Adrenal gland (tissue), 12 donors: ENCODE data around the gene TTLL12. TPM values are rescaled to one million over a fixed set of nuclear protein-coding genes. Genes with fewer than 3 reads are reported as not detected.

Experiments
- DNase-seq, 7 donors: peaks; one replicate each; pipeline ENCODE4 v3.0.0-alpha.2; 2019 to 2020
- H3K27ac ChIP-seq, 5 donors: fragments of 200-600 bp; sonication (generic) in 4 of 5; 1 replicate in 3 of 5; 2 replicates in 2 of 5; pipeline versions ENCODE4 v1.5.1 to v1.8.0; 2016 to 2020; ENCODE audit warnings: mild to moderate bottlenecking in 1 of 5
- H3K27me3 ChIP-seq: fragments of 200-600 bp; 2 replicates; pipeline ENCODE4 v1.8.0; 2021
- H3K36me3 ChIP-seq, 2 donors: fragments of 200-600 bp; replicated peaks in 1 of 2; 1 replicate in 1 of 2; 2 replicates in 1 of 2; pipeline versions ENCODE4 v1.5.1 to v1.8.0; 2018 to 2022
- H3K4me1 ChIP-seq, 2 donors: fragments of 200-600 bp; replicated peaks in 1 of 2; 1 replicate in 1 of 2; 2 replicates in 1 of 2; pipeline versions ENCODE4 v1.5.1 to v1.8.0; 2018 to 2021
- H3K4me3 ChIP-seq, 4 donors: fragments of 200-600 bp; sonication (generic) in 3 of 4; one replicate each; pipeline ENCODE4 v1.5.1; 2016 to 2018
- H3K9me3 ChIP-seq, 3 donors: fragments of 200-600 bp; sonication (generic) in 1 of 3; replicated peaks in 1 of 3; 1 replicate in 2 of 3; 2 replicates in 1 of 3; pipeline versions ENCODE4 v1.5.1 to v1.8.0; 2016 to 2021
- CTCF ChIP-seq, 6 experiments: fragments of 450-650 bp in 4 of 6; fragments of 200-600 bp in 2 of 6; sonication (generic) in 1 of 6; IDR thresholded peaks; 1 replicate in 5 of 6; 2 replicates in 1 of 6; pipeline versions ENCODE4 v1.5.1 to v1.8.0; 2016 to 2021; ENCODE audit warnings: antibody characterized with exemption in 6 of 6, mild to moderate bottlenecking in 2 of 6, moderate library complexity in 1 of 6
- POLR2A ChIP-seq, 2 donors: fragments of 450-650 bp; IDR thresholded peaks; one replicate each; pipeline ENCODE4 v1.6.1; 2017; ENCODE audit warnings: antibody characterized with exemption in 2 of 2, mild to moderate bottlenecking in 2 of 2, moderate library complexity in 1 of 2
- WGBS, 4 donors: extraction: QIAGEN DNeasy Blood & Tissue Kit in 2 of 4; methylation state at CpG; one replicate each; pipeline versions ENCODE4 v1.1.5 to v1.1.7; 2013 to 2017; 5-methylcytosine and 5-hydroxymethylcytosine counted together
- intact Hi-C, 2 donors: fragments of 100-400 bp; cut with DNase I; formaldehyde crosslinking; loops; one replicate each; pipeline versions ENCODE4 v1.14.1 to v1.15.0; 2022 to 2023
- polyA plus RNA-seq, 3 donors: library from polyadenylated mRNA; stranded (reverse); fragments of 200-250 nt in 2 of 3; fragments of 350-450 nt in 1 of 3; fragmentation: Illumina TruSeq in 1 of 3; extraction: RNeasy Lipid Tissue Mini Kit (QIAGEN cat#74804) in 1 of 3; gene quantifications; one replicate each; pipeline ENCODE4 v1.2.3, GENCODE V29; 2013 to 2014
- total RNA-seq, 9 donors: library from RNA; depleted of rRNA in 4 of 9; stranded (reverse); fragments of >200 nt in 4 of 9; fragments of 120-200 nt in 1 of 9; fragmentation: NEBNext Ultra II Directional in 1 of 9; extraction: Animal tissue kit (Norgen Biotek cat#: 25700) in 1 of 9; gene quantifications; one replicate each; pipeline versions ENCODE4 v1.1.0 to v1.2.4, GENCODE V29; 2013 to 2023
- donor health status: healthy with polysubstance abuse.
- donor health status: Bipolar disorder and iron deficiency.
- donor health status: DM: yes; HTN: yes; CAD: no.
- donor health status: DM: no; HTN: no; CAD: no.
- donor health status: DM: no; HTN: no; CAD: no.
- donor health status: DM: yes; HTN: yes; CAD: no.

The TTLL12 gene
- total and polyA plus RNA-seq, 12 donors, result 22.6 to 85.2 (median 59.2) TPM

- Histone ChIP-seq H3K36me3 (peaks cover 0 to 37% of the 10 kb centered on the region in 2 donors), H3K27ac (no peak overlapping the region), H3K9me3 (no peaks in the 10 kb centered on the region), H3K27me3 (no peaks in the 10 kb centered on the region), H3K4me3 (no peak overlapping the region), H3K4me1 (peaks cover 4 to 16% of the 10 kb centered on the region in 2 donors)
- DNase-seq, result no peak
- intact Hi-C loops, result no loop called here
- TF ChIP-seq POLR2A (IDR thresholded peaks at IDR 0.05) (no peak), CTCF (IDR thresholded peaks at IDR 0.05) (no peak)
- 83 to 97% (median 91%) methylated on average over 15 to 23 of the region's 23 CpGs for WGBS, 4 donors
These were observed 20.6 kb downstream of the TTLL12 start for GRCh38 chr22:43166132-43166930.

DNA sequence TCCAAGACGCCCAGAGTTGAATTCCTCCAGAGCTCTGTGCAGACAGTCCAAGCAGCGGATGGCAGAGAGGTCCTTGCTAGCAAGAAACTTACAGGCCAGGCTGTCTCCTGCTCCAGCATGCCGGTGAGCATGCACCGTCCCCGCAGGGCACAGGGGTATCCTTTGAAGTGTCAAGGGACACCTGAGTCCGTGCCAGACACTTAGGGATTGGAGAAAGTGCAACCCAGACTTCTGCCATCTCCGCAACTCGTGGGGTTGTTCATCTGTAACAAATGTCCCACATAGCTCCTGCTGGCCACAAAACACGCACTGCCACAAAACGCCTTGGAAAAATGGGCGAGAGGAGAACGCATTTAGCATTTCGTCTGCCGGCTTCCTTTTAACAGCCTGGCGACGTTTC, 22.3 kb downstream of the TTLL12 start:
- DNase-seq, result no peak
- Histone ChIP-seq H3K4me1 (peaks cover 4 to 16% of the 10 kb centered on the region in 2 donors), H3K36me3 (peaks cover 0 to 24% of the 10 kb centered on the region in 2 donors), H3K27ac (no peak overlapping the region), H3K27me3 (no peaks in the 10 kb centered on the region), H3K4me3 (no peak overlapping the region), H3K9me3 (no peaks in the 10 kb centered on the region)
- TF ChIP-seq CTCF (IDR thresholded peaks at IDR 0.05) (no peak), POLR2A (IDR thresholded peaks at IDR 0.05) (no peak)
- 34 to 41% (median 38%) methylated on average over 10 to 16 of the region's 16 CpGs for WGBS, 4 donors
- intact Hi-C loops, result no loop called here

DNA sequence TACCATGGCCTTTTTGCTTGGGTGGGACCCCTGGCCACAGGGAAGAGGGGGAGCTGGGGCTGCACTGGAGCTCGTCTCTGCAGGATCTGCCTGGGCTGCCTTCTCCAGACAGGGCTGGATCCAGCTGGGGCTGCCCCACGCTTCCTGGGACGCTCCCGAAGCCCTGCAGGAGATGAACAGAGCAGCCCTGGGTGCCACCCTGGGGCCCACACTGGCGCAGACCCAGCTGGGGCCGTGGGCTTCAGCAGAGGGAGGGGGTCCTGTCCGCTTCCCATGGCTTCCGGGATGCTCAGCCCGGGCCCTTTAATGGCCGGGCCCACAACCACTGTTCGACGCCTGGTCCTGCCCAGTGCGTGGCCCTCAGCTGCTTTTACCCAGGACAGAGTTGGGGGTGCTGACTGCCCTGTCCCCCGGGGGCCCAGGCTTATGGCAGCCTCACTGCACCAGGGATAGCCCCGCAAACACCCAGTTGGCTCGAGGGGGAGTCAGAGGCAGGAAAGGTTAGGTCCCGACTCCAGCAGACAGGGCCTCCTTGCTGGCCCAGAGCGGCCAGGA, 23.6 kb downstream of the TTLL12 start:
- peak overlapping the region in 1 of 5 donors; percentile 61 for H3K27ac ChIP-seq
- H3K27me3 ChIP-seq, result no peaks in the 10 kb centered on the region
- 72 to 86% (median 81%) methylated on average over 2 to 18 of the region's 18 CpGs for WGBS, 4 donors
- H3K36me3 ChIP-seq, result peaks cover 0 to 18% of the 10 kb centered on the region in 2 donors
- no peaks in the 10 kb centered on the region for H3K9me3 ChIP-seq
- peaks cover 4 to 16% of the 10 kb centered on the region in 2 donors for H3K4me1 ChIP-seq
- TF ChIP-seq CTCF (IDR thresholded peaks at IDR 0.05) (no peak), POLR2A (IDR thresholded peaks at IDR 0.05) (no peak)
- no peak overlapping the region for H3K4me3 ChIP-seq
- intact Hi-C loops, result no loop called here
- DNase-seq, result peak in 1 of 7 donors; percentile 25

DNA sequence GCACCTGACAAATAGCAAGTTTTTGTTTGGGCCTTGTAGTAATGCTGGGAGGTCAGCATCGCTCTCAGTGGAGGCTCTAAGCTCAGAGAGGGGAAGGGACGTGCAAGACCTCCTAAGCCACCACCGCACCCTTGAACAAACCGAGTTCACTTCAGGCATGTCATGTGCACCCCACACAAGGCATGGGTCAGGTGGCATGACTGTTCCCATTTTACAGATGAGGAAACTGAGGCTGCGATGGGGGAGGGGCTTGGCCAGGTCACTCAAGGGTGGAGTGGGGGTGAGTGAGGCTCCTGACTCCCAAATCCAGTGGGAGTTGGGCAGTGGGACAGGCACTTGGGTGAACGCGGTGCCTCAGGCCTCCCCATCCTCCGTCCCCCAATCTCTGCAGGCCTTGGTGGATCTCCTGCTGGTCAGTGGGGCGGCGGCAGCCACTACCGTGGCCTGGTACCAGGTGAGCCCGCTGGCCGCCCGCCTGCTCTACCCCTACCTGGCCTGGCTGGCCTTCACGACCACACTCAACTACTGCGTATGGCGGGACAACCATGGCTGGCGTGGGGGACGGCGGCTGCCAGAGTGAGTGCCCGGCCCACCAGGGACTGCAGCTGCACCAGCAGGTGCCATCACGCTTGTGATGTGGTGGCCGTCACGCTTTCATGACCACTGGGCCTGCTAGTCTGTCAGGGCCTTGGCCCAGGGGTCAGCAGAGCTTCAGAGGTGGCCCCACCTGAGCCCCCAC, 24.4 kb downstream of the TTLL12 start:
- intact Hi-C loops, result no loop called here
- H3K27ac ChIP-seq, result no peak overlapping the region
- no peaks in the 10 kb centered on the region for H3K27me3 ChIP-seq
- no peak overlapping the region for H3K4me3 ChIP-seq
- WGBS, 4 donors, result 92 to 96% (median 95%) methylated on average over 4 to 24 of the region's 24 CpGs
- no peaks in the 10 kb centered on the region for H3K9me3 ChIP-seq
- TF ChIP-seq POLR2A (IDR thresholded peaks at IDR 0.05) (no peak), CTCF (IDR thresholded peaks at IDR 0.05) (no peak)
- DNase-seq, result no peak
- peaks cover 0 to 10% of the 10 kb centered on the region in 2 donors for H3K36me3 ChIP-seq
- H3K4me1 ChIP-seq, result peaks cover 4 to 16% of the 10 kb centered on the region in 2 donors
